HG03469 (cell line): Measurements from ENCODE around the gene TRAF3IP3.

Source experiments
- ATAC-seq: cut with Tn5 transposase; IDR thresholded peaks from one replicate; pipeline ENCODE4 v1.9.1; 2021; ENCODE audit warnings: mild to moderate bottlenecking, moderate library complexity, moderate number of reproducible peaks; ENCODE audit not compliant: unreplicated experiment

The TRAF3IP3 gene

DNA sequence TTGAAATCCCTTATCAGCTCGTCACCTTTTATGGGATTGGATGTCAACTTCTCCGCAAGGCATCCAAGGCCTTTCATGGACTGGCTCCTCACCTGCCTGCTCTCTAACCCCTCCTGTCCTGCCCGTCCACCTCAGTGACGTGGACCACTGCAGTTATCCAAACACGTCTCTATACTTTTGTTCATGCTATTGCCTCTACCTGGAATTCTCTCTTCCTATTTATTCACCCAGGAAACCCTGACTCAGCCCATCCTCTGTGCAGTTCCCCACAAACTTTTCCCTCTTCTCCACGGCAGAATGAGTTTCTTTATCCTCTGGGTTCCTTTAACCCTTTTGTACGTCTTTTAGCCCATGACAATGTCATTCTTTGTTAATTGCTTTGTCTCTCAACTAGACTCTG, 66.9 kb downstream of the TRAF3IP3 start:
- ATAC-seq: no peak

DNA sequence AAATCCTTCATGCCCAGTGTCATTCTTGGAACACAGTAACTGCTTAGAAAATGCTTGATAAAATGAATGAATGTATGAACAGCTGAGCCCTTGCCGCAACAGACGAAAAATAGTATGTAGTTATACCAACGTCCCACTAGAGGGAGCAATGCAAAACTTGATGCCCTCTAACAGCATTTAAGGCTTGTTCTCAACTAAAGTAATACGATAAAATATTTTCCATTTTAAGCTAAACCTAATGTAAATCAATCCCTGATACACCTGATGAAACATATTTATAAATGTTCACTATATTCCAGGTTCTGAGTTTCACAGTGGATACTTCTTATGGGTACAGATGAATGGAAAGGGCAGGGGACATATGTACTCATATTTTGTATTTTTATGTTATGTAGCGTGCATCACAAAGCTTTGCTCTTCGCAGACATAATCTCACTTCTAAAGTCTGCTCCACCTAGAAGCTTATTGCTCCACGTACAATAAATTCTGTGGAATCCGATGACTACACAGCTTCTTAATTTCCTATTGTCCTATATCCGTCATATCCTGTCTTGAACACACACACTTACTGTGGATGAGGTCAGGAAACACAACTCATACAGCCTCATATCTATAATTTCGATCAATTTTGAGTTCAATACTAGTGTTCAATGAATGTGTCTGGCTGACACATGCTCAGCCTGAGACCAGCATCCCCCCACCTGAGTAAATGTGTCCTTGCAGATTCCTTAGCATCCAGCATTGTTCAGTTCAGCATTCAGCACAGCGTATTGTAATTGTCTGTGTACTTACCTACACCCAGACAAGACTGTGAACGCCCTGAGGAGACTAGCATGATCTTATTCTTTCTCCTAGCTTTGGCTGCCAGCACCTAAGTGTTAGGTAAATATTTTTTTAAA, 67.5 kb downstream of the TRAF3IP3 start:
- no peak for ATAC-seq

GRCh38 chr1:209825591-209826434, 70.0 kb downstream of the TRAF3IP3 start:
- no peak for ATAC-seq

DNA sequence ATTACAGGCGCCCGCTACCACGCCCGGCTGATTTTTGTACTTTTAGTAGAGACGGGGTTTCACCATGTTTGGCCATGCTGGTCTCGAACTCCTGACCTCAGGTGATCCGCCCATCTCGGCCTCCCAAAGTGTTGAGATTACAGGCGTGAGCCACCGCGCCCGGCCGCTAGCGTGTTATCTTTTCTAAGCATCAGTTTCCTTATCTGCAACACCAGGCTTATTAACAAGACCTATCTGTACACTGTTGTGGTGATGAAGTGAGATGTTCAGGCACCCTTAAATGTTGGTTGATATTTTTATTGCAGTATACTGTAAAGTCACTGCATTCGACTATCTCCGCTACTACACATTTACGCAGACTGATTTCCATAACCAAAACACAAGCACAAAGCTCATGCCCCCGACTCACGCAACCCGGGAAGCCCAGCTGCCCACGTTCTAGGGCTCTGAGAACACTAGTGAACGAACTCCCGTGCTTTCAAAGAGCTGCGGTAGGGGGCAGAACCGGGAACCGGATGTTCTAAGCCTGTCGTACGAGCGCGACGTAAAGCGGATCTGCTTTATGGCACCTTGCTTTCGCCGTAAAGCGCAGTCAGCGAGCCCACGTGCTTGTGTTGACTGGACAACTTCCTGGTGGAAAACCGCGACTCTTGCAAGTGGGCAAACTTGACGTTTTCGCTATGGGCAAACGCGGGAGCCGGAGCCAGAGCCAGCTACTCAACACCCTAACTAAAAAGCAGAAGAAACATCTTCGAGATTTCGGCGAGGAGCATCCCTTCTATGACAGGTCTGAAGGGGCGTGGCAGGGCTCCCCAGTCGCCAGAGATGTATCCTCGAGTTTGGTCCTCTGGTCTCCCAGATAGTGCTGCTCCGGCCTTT, 71.8 kb downstream of the TRAF3IP3 start, which contains the start of gene UTP25:
Gene UTP25 (plus strand): TSS at position 589 of the 879 bp plus-strand sequence. CDS start 92 bp downstream, at position 681.
- peak; percentile 72 for ATAC-seq

DNA sequence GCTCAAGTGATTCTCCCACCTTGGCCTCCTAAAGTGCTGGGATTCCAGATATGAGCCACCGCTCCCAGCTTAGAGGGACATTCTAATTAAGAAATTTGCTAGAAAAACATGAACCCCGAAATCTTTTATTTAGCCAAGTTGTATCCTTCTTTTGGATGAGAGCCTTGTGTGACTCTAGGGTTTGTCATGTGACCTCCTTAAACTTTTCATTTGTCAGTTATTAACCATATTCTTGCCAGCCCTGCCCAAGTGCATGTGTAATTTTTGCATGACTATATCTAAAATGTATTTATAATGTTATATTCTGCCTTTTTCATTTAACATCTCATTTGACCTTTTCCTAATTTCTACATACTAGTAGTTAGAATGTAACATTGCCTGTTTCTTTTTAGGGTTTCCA, 73.9 kb downstream of the TRAF3IP3 start:
- no peak for ATAC-seq

- no peak for ATAC-seq
These were observed 74.9 kb downstream of the TRAF3IP3 start for GRCh38 chr1:209830722-209831121.

DNA sequence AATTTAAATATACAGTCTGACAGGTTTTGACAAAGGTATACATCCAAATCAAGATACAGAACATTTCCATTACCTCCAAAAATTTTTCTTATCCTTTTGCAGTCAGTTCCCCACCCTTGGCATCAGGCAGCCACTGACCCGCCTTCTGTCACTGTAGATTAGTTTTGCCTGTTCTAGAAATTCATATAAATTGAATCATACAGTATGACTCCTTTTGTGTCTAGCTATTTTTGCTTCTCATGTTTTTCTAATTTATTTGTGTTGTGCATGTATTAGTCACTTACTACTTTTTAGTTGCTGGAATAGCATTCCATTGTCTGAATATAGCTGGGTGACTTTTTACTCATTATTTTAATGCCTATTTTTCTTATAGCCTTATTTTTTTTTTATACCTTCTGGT, 75.8 kb downstream of the TRAF3IP3 start:
- ATAC-seq: no peak
